ENCODE measurements around the gene SPI1. TPM values are rescaled to one million over a fixed set of nuclear protein-coding genes. Genes with fewer than 3 reads are reported as not detected.

SPI1 gene
- total RNA-seq, 1 donor from 2014 or later: 1.2 TPM

- FAIRE-seq (no peak), DNase-seq (ENCODE audit: low spot score in 2 of 2) (no peak)
Observed at GRCh38 chr11:47361419-47361818, 16.9 kb downstream of the SPI1 start.

GRCh38 chr11:47360341-47360740 lies 18.0 kb downstream of the SPI1 start:
- no peak for FAIRE-seq
- no peak for DNase-seq (ENCODE audit: low spot score in 2 of 2)

GRCh38 chr11:47359586-47359985 lies 18.8 kb downstream of the SPI1 start:
- no peak for FAIRE-seq

GRCh38 chr11:47359162-47359561 lies 19.2 kb downstream of the SPI1 start:
- FAIRE-seq (no peak), DNase-seq (ENCODE audit: low spot score in 2 of 2) (no peak)

More at GRCh38 chr11:47359586-47359985, 18.8 kb downstream of the SPI1 start:
- DNase-seq (ENCODE audit: low spot score in 2 of 2): no peak

- FAIRE-seq (no peak), DNase-seq (ENCODE audit: low spot score in 2 of 2) (no peak)
Observed at GRCh38 chr11:47358731-47359051, 19.7 kb downstream of the SPI1 start.

- DNase-seq (ENCODE audit: low spot score in 2 of 2) (no peak), FAIRE-seq (no peak)
Observed at GRCh38 chr11:47357985-47358730, 20.2 kb downstream of the SPI1 start.

- no peak for DNase-seq (ENCODE audit: low spot score in 2 of 2)
- FAIRE-seq: no peak
Observed at GRCh38 chr11:47356998-47357329, 21.4 kb downstream of the SPI1 start.

GRCh38 chr11:47356129-47356997 lies 22.0 kb downstream of the SPI1 start:
- FAIRE-seq (no peak), DNase-seq (ENCODE audit: low spot score in 2 of 2) (no peak)

GRCh38 chr11:47355283-47356128 lies 22.8 kb downstream of the SPI1 start:
- DNase-seq (ENCODE audit: low spot score in 2 of 2) (peak; percentile 86 to 89), FAIRE-seq (no peak)

- DNase-seq (ENCODE audit: low spot score in 2 of 2): peak in 1 of 2 donors; percentile 53
- FAIRE-seq: no peak
Observed at GRCh38 chr11:47354913-47355282, 23.4 kb downstream of the SPI1 start.

GRCh38 chr11:47353978-47354774 lies 24.2 kb downstream of the SPI1 start:
- DNase-seq (ENCODE audit: low spot score in 2 of 2) (no peak), FAIRE-seq (no peak)

GRCh38 chr11:47352556-47352955 lies 25.8 kb downstream of the SPI1 start, which contains the start of gene MYBPC3:
TSS of gene MYBPC3 (minus strand) at chr11:47352702. CDS start at chr11:47352647, 55 bp downstream.
- no peak for DNase-seq (ENCODE audit: low spot score in 2 of 2)
- FAIRE-seq: no peak

- FAIRE-seq (no peak), DNase-seq (ENCODE audit: low spot score in 2 of 2) (no peak)
Observed at GRCh38 chr11:47351156-47352126, 26.9 kb downstream of the SPI1 start.

- FAIRE-seq (no peak), DNase-seq (ENCODE audit: low spot score in 2 of 2) (no peak)
Observed at GRCh38 chr11:47350315-47350714, 28.0 kb downstream of the SPI1 start.

- DNase-seq (ENCODE audit: low spot score in 2 of 2): no peak
- no peak for FAIRE-seq
Observed at GRCh38 chr11:47349521-47350095, 28.7 kb downstream of the SPI1 start.

GRCh38 chr11:47348859-47349258 lies 29.5 kb downstream of the SPI1 start:
- peak in 1 of 2 donors; percentile 64 for DNase-seq (ENCODE audit: low spot score in 2 of 2)
- no peak for FAIRE-seq

GRCh38 chr11:47348131-47348802 lies 30.1 kb downstream of the SPI1 start:
- DNase-seq (ENCODE audit: low spot score in 2 of 2) (no peak), FAIRE-seq (no peak)

GRCh38 chr11:47347137-47347536 lies 31.2 kb downstream of the SPI1 start:
- FAIRE-seq: no peak
- DNase-seq (ENCODE audit: low spot score in 2 of 2): no peak
